GM21447 (cell line): Measurements from ENCODE around the gene IL5RA.

ENCODE experiments used
- ATAC-seq: cut with Tn5 transposase; IDR thresholded peaks from one replicate; pipeline ENCODE4 v1.9.1; 2021; ENCODE audit not compliant: unreplicated experiment

IL5RA gene

GRCh38 chr3:3110299-3110630, at the start of gene IL5RA:
Gene IL5RA, minus strand, starts transcription at chr3:3110374. Its CDS starts 5,390 bp downstream, at chr3:3104984.
- peak; percentile 46 for ATAC-seq

GRCh38 chr3:3157484-3157883, 47.3 kb upstream of the IL5RA start:
- ATAC-seq: no peak

GRCh38 chr3:3154879-3155610, 44.9 kb upstream of the IL5RA start:
- ATAC-seq: no peak

- ATAC-seq: no peak
These were observed 41.3 kb upstream of the IL5RA start for GRCh38 chr3:3151513-3151912.

DNA sequence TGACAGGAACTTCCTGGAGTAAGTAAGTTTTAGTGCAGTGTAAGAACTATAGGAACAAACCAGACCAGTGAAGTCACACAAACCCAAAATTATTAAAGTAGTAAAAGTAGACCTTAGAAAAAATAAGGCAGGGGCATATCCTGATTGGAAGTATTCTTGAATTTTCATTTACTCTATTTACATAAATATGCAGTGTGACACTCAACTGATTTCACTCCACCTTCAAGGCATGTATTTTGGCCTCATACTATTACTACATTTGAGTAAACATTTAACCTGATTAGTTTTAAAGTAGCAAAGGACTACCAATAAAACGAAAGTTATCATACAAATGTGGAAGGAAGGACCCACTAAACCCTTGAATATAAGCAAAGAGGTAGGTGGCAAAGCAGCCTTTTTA, 39.4 kb upstream of the IL5RA start:
- no peak for ATAC-seq

DNA sequence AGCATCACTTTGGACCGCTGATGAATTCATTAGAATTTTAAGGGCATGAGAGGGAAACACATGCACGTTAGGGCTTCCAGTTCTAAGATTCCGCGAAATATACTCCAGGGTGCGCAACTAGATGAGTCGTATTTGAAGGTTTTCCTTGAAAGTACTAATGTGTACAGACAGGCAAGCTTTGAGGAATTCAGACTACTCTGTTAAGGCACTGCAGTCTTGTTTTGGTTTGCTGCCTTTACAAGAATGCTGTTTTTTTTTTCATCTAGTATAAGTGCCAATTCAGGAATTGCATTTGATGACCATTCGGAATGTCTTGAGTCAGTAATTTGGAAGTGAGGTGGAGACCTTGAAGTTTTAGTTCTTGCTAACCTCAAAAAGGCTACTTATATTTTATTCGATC, 35.7 kb upstream of the IL5RA start:
- no peak for ATAC-seq

DNA sequence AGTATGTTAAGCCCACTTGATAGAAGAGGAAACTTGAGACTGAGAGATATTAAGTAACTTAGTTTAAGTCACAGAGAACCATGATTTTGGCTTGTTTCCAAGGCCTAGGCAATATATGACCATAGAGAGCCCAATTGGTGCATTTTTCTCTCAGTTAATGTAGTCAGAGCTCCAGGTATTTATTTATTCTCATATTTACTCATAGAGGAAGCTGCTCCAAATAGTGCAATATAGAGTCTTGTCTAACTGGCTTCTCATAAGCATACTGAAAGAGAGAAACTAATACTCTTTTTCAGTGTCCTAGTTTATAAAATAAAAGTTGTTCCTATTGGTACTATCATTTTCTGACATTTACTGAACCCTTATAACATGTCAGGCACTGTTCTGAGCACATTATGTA, 31.8 kb upstream of the IL5RA start:
- no peak for ATAC-seq

GRCh38 chr3:3137526-3137925, 27.4 kb upstream of the IL5RA start:
- no peak for ATAC-seq

DNA sequence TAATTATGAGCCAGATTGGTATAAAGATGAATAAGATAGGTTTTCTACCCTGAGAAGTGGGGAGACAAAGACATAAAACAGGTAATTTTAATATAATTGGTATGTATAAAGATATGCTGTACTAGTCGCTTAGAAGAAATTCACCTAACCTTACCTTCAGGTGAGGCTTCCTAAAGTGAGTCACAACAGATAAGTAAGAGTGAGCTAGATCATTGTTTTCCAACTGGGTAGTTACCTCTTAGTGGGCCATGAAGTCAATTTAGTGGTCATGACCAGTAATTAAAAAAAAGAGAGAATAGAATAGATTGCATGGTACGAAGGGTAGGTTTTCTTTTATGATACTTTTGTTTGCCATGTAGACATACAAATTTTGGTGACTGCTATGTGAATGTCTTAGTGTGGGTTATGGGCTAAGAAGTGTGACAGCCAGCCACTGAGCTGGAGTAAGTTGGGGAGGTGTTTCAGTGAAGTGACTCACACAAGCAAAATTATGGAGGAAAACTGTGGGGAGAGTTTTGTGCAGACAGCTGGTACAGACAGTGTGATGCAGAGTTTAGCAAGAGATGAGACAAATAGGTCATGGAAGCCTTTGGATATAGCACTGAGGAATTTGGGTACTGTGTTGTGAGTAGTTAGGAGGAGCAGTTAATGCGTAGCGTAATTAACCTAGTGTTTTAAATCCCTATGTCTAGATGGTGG, 24.7 kb upstream of the IL5RA start:
- no peak for ATAC-seq

DNA sequence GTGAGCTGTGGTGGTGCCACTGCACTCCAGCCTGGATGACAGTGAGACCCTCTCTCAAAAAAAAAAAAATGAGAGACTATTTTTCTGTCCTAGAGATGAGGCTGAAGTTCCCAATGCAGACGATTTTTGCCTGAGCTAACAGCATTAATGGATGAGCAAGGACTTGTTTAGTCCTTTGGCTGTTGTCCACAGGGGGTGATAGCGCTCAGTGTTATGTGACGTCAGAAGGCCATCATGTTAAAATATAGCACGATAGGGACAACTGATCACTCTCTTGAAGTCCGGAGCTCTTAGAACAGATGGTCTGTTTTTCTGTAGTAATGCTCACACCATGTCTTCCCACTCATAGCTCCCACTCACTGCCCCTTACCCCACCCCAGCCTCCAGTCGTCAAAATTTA, 23.3 kb upstream of the IL5RA start:
- ATAC-seq: no peak

DNA sequence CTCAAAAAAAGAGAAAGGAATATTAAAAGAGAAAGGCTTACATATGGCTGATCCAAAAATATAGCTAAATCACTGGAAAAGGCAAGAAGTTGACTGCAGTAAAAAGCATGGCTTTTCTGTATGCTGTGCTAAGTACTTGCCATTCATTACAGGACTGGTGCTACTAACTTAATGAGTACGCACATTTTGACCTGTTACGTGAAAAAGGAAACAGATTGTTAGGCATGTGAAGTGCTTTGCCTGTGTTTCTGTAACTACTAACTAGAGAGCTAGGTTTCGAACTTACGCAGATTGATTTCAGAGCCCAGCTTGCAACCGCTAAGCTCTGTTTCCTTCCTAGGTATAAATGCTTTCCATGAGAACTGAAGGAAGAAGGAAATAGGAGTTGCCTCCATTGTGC, 19.4 kb upstream of the IL5RA start:
- no peak for ATAC-seq

GRCh38 chr3:3127432-3128010, 17.3 kb upstream of the IL5RA start:
- peak; percentile 15 for ATAC-seq

DNA sequence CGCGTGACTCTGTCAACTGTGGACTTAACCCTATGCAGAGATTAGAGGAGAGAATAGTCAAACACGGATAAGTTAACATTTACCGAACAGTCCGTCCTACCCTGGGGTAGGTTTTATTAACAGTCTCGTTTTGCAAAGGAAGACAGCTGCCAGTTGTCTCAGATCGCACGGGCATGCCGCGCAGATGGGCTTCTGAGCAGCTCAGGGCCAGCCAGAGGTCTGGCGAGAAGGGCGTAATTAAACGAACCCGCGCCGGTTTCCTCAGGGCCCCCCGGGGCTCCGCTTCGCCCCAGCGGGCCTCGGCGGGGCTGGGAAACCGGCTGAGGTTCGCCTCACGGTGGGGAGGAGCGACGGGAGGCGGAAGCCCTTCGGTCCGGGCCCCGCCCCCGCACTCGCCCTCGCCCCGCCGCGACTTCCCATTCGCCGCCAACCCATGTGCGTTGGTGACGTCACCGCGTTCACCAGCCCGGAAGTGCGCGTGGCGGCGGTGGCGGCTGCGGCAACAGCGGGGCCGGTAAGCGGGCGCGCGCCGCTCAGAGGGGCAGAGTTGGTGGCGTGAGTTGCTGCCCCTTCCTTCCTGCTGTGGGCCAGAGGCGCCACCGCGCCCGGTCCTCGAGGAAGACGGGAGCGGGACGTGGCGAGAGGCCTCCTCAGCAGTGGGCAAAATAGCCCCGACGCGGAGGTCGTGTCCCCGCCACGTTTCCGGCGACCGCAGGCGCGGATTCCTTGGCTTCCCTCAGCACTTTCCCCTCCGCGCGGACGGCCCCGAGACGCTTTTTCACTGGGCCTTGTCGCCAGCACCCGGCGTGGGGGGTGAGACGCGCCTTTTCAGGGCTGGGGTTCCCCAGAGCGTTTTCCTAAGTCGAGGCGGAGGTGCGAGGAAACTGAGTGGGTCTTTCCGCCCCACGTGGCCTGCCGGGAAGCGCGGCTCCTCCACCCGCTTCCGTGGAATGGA, 16.6 kb upstream of the IL5RA start, which contains the start of gene TRNT1:
Gene TRNT1, plus strand, starts transcription at position 464 of the 955 bp plus-strand sequence. CDS start 2,101 bp downstream, outside the sequence.
- ATAC-seq: peak; percentile 94

DNA sequence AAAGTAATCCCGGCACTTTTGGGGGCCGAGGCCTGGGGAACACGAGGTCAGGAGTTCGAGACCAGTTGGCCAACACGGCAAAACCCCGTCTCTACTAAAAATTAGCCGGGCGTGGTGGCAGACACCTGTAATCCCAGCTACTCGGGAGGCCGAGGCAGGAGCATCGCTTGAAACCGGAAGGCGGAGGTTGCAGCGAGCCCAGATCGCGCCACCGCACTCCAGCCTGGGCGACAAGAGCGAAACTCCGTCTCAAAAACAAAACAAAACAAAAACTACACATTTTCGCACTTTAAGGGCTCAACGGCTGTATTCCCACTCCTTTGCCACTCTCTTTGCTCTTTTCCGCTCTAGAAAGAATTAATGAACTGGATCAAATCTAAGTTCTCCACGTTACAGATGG, 15.8 kb upstream of the IL5RA start:
- ATAC-seq: no peak

DNA sequence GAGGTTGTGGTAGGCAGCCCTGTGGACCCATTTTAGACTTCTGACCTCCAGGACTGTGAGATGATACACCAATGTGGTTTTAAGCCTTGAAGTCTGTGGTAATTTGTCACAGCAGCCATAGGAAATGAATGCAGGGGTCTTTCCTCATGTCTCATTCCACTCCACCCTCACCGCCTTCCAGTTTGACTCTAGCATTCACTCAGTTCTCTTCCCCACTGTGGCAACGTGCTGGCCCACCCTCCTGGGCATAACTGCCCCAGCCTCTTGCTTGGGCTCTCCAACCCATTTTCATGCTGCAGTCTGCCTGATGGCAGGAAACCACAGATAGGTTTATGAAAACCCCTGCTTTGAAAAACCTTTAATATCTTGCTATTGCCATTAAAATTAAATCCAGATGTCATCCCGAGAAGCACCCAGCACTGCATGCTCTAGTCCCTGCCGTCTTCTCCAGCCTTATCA, 9.2 kb upstream of the IL5RA start:
- ATAC-seq: no peak

GRCh38 chr3:3117651-3118050, 7.5 kb upstream of the IL5RA start:
- no peak for ATAC-seq

DNA sequence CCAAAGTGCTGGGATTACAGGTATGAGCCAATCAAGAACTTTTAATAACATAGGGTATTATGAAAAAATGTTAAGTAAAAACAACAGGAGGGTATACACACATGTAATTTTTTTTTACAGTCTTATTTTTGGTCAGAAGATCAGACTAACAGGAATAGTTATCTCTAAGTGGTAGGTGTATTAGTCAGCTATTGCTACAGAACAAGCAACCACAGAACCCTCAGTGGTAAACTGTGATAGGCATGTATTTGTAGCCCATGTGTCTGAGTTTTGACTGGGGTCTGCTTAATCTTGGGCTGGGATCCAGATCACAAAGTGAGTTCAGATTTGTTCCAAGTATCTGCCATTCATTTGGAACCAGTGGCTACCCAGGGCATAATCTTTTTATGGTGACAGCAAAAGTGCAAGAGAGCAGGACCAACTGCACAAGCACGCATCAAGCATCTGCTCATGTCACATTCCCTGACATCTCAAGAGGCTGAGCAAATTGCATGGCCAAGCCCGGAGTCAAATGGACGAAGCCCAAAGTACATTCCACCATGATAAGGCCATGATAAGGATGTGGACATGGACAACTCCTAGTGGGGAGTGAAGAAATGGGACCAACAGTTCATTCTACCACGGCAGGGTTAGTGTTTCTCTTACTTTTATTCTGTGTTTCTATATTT, 3.0 kb upstream of the IL5RA start:
- no peak for ATAC-seq

DNA sequence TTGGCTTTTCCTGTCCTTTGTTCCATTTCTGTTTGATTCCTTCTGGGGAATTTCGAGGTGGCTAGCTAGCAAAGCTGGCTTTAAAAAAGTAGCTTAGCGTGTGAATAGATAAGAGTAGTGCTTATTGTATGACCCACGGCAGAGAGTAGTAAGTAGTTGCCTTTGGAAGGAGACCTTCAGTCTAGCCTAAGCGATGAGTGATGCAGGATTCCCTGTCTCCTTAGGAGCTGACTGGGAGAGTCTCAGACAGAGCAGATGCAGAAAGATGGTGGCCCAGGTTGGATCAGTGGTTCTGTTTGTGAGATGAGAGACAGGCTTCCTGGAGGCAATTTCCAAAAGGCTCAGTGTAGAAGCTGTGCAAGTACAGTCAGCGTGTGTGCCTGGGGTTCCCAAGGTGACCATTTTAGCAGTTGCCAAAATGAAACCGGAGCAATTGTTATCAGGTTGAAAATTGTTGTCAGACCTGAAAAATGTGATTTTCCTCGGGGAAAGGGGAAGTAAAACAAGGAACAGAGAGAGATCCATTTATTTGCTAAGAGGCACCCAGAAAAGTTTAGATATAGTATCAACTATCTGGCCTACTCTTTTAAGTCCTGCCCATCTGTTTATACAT, 681 bp upstream of the IL5RA start:
- ATAC-seq: no peak

- ATAC-seq: peak; percentile 81
These were observed 521 bp downstream of the IL5RA start for GRCh38 chr3:3109407-3110298.
